HG03066 (cell line): Measurements from ENCODE around the gene GRK4.
"Not testable (repeated sequence)": the region's sequence is repeated elsewhere in the genome, so short reads cannot be mapped to it uniquely, and the experiment has no call there.

Experiments
- ATAC-seq: cut with Tn5 transposase; IDR thresholded peaks from one replicate; pipeline ENCODE4 v1.9.1; 2021; ENCODE audit warnings: low read depth; ENCODE audit not compliant: unreplicated experiment

GRK4 gene

DNA sequence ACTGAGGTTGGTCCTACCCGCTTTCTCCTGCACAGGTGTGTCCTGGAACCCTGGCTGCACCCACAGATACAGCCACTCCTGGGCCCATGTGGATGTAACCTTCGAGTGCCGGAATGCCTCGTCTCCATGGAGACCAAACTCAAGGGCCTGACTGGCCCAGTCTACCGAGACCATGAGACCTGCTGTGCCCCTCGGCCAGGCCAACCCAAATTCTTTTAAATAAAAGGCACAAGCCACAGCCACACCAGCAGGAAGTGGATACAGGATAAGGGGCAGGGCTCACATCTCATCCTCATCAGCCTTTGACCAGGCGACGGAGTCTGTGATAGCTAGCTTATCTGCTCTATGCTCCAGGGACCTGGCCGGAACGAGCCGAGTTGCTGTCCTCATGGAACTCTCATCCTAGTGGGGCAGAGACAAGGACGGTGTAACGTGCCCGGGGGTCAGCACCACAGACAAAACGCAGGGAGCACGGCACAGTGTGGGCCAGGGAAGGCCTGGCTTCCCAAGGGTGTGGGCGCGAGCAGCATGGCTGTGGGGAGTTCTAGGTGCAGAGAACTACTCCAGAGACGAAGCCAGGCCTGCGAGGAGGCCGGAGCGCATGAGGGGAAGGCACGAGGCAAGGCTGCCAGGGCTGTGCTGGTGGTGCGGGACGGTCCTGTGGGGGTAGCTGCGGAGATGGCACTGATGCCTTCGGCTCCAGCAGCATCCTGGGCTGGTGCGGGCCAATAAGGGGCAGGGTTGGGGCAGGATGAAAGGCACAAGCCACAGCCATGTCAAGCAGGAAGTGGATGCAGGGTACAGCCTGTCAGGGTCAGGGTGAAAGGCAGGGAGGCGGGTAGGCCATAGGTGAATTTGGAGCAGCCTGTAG is 22.9 kb upstream of the GRK4 start:
- ATAC-seq = no peak

DNA sequence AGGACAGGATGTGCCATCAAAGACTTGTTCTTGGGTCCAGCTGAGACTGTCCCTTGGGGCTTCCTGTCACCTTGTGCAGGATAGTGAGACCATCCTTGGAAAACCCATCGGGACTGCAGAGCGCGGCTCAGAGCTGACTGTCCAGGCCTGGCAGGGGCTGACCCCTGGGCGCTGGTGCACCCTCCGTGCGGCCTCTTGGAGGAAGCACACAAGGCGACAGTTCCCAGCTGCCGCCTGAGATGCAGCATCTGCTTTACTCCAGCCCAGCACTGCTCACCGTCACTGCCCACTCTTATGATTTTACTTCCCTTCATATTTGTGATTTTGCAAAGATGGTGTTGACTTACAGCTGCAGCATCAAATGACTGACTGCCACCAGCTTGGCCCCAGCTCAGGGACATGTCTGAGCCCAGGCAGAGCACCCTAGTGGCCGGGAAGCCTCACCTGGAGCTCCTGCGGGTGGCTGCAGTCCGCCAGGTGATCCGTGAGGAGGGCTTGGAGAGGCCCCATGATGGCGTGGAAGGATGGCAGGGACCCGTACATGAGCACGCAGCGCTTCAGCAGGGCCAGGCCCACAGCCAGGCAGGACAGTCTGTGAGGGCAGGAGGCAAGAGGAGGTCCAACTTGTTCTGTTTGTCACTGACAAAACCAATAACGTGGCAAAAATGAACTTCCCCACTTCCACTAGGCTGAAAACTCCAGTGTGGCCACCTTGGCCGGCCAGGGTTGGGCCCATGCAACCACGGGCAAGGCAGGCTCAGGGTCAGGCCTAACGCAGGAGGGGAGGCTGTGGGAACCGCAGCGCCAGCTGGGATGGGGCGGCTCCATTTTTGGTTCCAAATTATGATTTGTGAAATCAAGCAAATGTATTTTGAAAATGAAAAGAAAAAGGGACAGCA is 22.0 kb upstream of the GRK4 start:
- no peak for ATAC-seq

DNA sequence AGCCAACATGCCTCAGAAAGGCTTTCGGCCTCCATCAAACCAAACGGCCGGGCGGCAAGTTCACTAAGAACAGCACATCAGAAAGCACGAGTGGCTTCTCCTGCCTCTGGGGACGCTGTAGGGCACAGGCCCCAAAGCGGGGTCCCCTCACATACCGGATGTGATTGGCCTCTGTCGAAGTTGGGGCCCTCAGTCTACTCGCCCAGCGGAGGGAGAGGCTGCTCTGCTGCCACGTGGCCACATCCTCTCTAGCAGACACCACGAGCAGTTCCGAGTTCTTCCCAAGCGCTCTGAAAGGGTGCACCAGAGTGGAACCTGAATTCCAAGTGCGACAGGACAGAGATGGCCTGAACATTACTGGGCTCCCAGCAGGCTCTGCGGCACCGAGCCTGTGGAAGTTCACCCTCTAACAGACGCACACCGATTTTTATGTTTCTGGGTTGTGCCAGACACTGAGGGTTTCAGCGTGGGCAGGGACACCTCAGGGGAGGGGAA is 21.3 kb upstream of the GRK4 start:
- ATAC-seq = no peak

DNA sequence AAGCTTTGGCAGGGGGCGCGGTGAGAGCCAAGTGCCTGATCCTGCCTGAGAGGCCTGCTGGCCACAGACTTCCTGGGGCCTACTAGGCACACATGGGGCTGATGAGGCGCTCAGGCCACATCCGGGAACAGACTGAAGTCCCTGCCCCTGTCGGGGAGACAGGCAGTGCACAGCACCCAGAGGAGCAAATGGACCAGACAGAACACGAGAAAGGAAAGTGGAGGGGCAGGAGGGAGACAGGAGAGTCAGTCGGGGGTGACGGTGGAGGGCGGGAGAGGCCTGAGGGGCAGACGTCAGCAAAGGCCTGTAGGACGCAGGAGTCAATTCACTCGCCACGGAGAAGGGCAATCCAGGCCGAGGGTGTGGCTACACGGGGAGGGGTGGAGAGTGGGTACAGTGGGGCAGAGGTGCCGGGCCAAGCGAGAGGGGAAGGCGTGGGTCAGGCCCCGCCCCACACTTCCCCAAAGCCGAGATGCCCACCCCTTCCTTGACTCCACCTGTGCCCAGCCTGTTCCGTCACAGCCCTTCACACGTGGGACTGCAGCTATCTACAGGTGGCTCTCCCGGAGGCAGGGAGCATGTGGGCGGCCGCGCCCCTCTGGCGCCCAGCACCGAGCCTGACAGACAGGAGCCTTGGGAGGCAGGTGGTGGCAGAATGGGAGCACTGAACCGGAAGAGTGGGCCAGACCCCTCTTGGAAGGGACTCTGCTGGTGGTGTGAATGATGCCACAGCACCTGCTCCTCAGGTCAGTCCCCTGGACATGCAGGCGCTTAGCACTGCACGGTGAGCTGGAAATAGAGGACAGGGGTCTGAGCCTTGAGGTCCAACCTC is 20.6 kb upstream of the GRK4 start:
- ATAC-seq = no peak

DNA sequence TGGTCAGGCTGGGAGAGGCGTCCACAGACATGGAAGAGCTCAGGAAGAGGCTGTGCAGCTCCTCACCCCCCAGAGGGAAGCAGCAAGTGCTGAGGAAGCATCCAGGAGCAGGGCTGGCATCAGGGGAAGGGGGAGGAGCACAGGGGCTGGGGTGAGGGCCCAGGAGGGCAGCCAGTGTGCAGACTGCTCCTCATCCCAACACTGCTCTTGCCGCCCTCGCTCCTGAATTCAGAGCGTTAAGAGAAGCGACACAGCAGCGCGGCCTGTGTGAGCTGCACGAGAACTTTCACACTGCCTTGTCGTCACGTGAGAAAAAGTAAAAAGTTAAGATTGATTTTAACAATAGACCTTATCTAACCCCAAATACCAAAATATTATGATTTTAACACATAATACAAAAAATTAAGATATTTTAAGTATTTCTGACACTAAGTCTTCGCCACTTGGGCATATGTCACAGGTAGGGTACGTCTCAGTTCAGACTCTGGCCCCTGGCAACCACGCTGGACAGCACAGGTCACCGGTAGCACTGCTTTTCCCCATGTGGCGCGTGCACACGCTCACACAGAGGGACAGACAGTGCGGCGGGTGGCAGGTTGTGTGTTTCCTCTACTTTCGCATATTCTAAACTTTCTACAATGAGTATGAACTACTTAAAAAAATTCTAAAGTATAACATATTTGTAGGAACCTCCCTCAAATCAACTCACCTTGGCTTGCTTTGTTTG is 19.8 kb upstream of the GRK4 start:
- ATAC-seq = no peak

DNA sequence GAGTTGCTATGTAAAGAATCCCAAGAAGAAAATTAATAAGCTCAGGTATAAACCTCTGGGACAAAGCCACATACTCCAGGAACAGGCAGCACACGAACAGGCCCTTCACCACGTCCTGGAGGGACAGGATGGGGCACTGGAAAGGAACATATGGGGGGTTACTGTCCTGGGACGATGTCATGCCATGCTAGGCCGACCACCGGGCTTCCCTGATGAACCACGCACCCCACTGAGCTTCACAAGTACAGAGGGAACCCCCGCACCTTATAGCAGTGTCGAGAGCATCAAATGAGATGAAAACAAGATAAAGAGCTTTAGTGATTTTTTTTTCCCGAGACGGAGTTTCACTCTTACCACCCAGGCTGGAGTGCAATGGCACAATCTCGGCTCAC is 19.3 kb upstream of the GRK4 start:
- no peak for ATAC-seq

DNA sequence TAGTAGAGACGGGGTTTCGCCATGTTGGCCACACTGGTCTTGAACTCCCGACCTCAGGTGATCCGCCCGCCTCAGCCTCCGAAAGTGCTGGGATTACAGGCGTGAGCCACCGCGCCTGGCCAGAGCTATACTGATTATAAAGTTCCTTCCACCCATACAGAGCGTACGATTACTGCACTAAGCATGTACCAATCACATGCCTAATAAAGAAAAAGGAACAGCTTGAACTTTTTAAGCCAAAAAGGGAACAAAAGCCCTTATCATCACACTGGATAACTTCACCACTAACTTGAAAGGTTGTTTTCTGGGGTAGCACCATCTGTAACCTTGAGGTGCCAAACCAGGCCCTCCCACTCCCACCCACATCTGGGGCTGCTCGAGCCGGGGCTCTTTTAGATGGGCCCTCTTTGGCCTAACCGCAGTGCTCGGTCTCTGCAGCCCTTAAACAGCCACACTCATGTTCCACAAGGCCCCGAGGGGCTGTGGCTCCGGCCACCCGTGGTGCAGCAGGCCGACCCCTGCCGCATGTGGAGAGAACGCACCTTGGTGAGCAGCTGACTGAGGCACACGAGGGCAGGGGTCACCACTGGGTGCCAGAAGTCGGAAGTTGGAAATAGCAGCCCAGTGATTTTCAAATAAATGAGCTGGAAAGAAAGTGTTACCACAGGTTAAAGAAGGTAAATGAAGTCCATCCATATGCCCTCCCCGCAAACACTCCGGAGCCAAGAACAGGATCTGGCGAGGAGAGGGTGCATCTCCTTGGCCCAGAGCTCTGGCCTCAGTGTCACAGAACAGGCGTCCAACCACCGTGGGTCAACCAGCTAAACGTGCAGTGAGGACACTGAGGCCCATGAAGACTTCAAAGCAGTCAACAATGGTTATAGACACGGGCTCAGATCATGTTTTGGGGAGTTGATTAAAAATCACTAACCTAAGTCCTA is 18.5 kb upstream of the GRK4 start:
- ATAC-seq = no peak

DNA sequence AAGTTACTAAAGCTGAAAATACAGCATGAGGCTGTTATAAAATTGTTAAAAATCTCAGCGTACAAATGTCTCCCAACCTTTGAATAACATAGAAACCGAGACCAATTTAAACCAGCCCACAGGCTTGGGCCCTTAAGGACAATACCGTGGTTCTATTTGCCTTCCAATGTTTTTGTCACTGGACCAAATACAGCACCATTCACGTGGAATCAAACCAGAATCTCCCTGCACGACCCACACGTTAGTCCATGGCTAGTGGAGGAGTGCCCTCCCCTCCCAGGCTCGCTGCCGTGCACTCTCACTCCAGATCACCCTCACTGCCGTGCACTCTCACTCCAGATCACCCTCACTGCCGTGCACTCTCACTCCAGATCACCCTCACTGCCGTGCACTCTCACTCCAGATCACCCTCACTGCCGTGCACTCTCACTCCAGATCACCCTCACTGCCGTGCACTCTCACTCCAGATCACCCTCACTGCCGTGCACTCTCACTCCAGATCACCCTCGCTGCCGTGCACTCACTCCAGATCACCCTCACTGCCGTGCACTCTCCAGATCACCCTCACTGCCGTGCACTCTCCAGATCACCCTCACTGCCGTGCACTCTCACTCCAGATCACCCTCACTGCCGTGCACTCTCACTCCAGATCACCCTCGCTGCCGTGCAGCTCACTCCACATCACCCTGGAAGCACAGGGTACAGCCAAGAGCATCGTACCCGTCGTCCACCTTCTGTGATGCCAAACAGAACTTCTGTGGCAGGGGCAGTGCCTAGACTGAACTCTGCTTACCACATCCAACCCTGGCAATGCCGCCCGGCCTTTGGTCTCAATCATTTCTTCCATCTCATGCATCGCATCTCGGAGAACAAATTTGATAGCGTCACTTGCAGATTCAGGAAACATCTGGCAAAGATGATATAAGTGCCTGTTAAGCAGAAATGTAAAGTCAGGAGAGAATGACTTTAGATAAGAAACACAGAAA is 17.5 kb upstream of the GRK4 start:
- not testable (repeated sequence) for ATAC-seq

DNA sequence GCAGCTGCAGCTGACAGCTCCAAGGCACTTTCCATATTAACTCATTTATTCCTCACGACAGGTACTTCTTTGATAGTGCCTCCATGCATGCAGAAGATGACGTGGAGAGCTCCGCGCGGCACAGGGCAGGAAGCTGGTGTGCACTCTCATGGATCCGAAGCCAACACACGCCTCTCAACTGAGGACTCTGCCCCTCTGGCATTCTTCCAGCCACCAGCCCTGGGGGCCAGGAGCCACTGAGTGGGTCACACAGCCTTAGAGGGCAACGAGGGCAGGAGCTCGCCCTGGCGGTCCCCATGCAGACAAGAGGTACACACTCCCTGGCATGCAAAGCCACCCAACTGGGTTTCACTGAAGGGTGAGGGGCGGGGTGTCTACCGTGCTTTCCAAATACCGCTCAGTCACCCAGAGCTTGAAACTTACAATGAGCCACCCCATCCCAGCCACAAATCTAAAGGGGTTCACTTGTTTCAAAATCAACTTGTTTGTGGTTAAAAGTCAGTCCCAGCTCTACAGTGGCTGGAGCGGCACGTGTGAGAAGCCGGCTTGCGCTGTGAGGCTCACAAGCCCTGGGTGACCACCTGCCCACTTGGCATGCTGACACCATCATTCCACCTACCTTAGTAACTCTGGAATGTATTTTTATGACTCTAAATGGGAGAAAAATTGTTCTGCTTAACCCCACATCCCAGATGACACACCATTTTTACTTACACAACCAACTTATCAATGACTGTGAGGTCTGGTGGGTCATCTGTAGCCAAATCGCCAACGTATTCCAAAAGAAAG is 16.4 kb upstream of the GRK4 start:
- no peak for ATAC-seq

DNA sequence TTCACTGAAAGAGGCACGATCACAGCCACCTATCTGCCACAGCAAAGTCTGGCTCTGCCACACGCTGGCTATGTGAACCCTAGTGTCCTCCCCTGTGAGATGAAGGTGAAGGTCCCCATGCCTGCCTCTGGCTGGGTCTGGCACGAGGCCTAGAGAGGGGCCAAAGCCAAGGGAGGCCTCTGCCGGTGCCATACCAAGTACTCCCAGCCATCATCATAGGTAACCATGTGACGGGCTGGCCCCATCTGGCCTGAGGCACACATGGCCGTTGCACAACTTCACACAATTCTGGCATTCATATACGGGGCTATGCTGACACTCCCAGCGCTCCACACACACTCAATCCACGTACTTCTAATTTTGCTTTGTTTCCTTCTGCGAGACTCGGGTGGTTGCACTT is 15.4 kb upstream of the GRK4 start:
- no peak for ATAC-seq

DNA sequence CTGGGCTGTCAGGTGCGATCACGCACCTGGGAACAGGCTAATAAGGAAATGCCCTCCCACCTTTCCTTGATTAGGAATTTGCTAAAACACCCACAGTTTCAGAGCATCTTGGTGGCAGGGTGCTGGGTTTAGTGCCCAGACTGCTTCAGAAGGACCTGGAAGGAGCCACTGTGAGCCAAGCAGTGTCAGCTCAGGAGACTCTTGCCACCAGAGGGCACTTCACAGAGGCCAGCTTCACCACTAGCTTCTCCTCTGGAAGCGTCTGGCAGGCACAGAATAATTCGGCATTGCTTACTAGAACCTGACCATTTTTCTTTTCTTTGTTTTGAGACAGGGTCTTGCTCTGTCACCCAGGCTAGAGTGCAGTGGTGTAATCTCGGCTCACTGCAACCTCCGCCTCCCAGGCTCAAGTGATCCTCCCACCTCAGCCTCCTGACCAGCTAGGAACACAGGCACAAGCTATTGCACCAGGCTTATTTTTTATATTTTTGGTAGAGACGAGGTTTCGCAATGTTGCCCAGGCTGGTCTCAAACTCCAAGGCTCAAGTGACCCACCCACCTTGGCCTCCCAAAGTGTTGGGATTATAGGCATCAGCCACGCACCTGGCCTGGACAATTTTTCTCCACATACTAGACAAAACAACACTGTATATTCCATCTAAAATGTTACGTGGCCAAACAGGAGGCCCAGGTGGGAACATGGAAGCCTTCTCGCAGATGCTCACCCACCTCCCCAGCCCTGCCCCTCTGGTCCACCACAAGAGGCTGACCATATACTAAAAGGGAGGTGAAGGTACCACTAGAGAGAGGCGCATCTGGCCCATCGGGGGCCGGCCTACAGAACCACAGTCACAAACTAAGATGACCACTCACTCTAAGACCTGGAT is 14.2 kb upstream of the GRK4 start:
- ATAC-seq = no peak

DNA sequence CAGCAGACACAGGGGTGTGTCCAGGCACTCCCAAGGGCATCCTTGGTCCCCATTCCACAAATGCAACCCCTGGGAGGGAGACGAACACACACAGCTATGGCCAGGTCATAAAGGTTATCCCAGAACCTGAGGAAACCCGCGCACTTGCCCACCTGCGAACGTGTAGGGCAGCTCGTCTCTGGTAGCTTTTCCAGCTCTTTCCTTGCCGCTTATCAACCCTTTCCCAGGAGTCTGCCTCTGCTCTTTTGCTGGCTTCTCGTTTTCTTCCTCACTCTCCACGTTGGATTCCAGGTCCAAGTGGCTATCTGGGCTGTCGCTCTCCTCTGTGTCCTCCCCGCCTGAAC is 13.6 kb upstream of the GRK4 start:
- ATAC-seq = no peak

DNA sequence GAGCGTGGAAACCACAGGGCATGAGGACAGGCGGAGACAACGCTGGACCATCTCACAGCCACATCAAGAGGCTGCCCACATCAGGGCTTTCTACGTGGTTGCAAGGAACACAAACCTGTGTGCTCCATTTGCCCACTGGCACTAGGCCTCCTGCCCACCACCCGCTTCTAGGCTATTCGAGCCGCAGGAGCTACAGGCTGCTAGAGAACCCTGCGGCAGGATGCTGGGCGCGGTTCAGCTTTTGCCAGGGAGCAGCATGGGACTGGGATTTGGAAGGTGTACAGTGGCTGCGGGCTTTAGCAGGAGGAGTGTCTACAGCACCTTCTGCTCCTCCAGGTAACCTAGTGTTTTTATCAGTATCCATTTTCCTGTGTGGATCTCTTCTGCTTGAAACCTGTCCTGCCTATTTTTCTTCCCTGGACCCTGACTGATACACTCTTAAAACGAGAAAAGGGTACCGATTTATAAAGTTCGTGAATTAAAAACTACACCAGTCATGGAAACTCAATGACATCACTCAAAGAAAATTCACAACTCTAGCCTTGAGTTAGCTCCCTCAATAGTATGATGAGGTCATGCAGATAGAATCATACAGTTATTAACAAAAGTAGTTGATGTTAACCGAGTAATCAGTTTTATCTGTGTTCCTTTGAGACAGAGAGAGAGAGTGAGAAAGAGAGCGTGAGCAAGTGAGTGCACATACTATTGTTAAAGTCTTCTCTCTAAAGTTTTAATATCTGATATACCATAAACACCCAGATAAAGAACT is 13.0 kb upstream of the GRK4 start:
- no peak for ATAC-seq

DNA sequence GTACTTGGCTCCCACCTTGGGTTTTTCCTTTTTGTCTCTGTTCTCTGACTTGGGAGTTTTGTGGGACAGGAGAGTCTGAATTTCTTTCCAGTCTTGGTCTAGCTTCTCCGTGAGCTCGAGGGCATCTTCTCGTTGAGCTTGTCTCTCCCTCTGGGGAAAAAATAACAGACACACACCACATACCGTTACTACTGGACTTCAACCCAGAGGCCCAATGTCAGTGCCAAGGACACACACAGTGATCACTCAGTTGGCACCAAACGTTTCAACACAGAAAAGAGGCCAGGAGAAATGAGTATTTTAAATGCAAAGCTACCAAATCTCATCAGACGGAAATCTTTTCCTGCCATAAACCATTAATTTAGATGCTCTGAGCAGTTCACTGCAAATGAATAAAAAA is 9.9 kb upstream of the GRK4 start:
- no peak for ATAC-seq
